Renal cortex interstitium (tissue), 11 donors: ENCODE data around the gene FAT1. TPM values are rescaled to one million over a fixed set of nuclear protein-coding genes. Genes with fewer than 3 reads are reported as not detected.

Experiments
- DNase-seq, 11 donors: peaks; one replicate each; pipeline ENCODE4 v3.0.0-alpha.2; 2013; ENCODE audit warnings: low read depth in 9 of 11, low spot score in 4 of 11; ENCODE audit errors: extremely low read depth in 1 of 11
- polyA plus RNA-seq, 3 donors: library from polyadenylated mRNA; unstranded; fragments of 120-200 nt; gene quantifications; one replicate each; pipeline ENCODE4 v1.2.1, GENCODE V29; 2013; ENCODE audit not compliant: insufficient read length in 3 of 3

FAT1 gene
- polyA plus RNA-seq, 3 donors, result 219 to 279 (median 224) TPM

DNA sequence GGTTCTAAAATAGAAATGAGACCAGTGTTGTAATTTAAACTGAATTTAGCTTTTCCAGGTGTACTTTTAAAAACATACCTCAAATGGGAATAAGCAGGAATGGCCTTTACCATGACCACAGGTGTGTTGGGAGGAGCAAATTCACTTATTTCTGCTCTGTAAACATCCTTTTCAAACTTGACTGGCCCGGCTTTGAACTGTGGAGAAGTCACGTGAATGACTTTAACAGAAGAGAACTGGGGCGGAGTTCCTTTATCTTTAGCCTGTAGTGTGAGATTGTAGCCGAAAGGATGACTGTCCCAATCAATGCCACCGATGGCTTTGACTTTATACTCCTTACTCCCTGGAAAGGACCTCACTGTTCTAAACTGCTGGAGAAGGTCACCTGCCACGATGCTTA is 15.1 kb downstream of the FAT1 start:
- DNase-seq, result no peak

DNA sequence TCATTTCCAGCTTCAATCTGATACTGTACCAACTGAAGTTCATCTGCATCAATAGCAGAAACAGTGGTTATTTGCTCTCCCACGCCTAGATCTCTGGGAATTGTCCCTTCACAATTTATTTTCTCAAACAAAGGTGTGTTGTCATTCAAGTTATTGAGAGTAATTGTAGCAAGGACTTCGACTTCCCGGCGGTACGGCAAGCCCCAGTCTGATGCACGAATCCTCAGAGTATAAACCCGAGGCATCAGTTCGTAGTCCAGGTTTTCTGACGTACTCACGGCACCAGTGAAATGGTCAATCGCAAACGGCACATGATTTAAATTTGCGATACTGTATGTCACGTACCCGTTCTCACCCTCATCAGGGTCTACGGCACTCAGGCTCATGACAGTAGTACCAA is 15.7 kb downstream of the FAT1 start:
- no peak for DNase-seq

DNA sequence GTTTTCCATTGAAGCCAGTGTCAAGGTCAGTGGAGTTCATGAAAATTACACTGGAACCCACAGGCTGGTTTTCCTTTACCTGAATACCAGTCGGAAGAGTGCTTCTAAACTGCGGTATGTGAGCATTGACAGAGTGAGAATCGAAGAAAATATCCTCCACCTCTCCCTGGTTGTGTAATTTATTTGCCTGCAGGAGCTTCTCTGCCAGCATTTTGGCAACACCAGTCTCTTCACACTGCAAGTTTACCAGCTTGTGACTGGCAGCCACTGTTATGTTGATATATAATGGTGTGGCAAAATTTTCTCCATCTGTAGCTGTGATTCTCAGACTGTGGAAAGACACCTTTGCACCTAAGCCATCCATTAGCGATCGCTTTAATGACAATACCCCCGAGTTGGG is 16.1 kb downstream of the FAT1 start:
- no peak for DNase-seq

DNA sequence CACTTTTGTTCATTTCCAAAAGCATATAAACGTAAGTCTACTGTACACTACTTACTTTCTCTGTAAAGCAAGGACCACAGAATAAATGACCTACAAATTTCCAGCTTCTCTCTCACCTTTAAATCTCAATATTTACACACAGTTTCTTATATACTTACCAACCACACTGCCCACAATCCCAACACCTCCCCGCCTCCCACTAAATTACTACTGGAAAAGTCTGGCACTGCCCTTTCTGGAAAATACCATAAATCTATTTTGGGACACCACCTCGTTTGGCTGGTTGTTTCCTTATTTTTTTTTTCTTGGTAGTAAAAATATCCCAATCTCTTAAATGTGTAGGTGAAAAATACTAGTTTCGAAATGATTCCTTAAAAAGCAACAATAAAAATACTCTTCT is 19.6 kb downstream of the FAT1 start:
- no peak for DNase-seq

DNA sequence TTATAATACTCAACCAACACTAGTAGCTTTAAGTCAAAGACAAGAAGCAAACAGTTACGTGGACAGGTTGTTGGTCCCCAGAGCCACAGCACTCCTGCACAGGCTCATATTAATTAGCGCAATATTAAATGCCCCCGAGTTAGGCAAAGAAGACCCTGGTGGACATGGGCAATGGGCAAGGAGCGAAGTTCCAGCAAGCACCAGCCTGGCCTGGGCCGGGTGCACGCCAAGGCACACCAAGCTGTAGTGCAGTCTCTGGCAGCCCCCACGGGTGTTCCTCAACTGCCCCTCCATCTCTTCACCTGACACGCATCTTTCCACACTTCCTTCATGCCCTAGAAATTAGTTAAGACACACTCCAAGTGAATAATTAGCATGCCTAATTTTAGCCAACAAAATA is 20.1 kb downstream of the FAT1 start:
- no peak for DNase-seq

DNA sequence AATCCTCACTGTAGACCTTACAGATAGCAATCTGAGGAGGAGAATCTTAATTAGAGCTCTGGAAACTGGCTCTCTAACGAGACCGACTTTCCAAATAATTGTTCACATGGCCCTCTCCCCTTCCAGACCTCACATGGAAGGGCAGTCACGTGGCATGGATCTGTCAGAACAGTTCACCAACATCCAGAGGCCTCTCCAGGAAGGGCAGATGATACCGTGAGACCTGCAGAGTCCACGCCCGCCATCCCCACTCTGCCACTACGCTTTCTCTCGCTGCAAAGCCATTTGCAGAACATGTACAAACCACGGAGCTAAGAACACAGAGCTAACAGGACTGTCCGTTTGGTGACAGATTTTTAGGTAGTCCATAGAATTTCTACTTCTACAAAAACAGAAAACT is 20.7 kb downstream of the FAT1 start:
- DNase-seq, result no peak

DNA sequence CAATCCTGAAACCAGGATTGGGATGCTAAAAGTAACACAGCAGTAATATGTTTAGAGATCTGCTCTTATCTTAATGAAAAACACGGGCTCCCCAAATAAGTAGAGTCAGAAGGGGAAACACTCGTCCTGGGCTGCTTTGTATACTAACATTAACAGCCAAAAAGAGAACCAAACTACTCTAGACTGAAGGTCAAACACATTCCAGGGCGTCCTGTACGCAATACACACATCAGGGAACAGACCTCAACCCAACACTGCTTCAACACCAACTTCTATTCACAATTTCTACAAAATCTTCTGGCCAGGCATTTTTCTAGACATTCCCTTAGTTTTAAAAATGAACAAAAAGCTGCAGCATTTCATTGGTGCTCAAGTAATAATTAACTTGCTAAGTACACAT is 21.4 kb downstream of the FAT1 start:
- no peak for DNase-seq

DNA sequence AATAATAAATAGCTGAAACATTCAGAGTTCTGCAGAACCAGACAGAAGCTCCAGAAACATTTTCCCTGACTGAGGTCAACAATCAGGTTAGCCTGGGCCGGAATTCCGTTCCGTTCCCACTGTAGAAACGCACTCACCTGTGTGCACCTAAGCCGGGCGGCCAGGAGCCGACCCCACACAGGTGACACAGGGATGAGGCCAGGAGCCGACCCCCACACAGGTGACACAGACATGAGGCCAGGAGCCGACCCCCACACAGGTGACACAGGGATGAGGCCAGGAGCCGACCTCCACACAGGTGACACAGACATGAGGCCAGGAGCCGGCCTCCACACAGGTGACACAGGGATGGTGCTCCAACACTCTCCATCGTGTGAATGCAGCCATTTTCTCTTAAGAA is 21.9 kb downstream of the FAT1 start:
- DNase-seq, result no peak

DNA sequence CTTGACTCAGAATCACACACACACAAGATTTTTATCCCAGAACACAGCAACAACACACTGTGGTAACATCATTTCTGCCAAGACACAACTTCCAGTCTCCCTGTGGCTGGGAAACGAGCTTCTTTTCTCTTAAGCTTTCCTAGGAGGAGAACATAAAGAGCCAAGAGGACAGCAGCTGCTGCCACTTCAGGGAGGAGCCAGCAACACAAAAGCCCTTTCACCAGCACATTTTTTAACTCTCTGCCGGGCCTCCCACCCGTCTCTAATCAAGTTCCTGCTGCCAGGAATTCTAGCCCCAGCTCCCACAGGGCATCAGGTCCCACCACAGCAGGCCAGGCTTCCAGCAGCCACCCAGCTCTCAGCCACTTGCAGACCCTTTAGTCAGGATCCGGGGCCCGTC is 22.4 kb downstream of the FAT1 start:
- DNase-seq, result peak in 6 of 11 donors; percentile 29 to 70 (median 53)

DNA sequence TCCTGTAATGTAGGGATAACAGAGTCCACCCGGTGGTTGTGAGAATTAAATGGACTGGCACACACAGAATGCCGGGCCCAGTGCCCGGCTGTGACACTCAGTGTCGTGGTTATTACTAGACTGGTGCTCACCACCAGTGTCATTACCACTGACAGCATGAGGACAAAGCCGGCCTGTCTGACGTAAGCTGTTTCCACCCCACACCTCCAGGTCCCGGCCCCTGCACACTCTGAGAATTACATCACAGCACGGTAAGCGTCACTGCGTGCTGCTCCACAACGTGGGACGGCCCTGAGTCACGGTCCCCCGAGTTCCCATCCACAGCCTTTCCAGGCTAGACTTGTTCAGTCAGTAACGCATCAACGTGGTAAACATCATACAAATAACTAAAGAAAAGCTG is 22.9 kb downstream of the FAT1 start:
- no peak for DNase-seq

DNA sequence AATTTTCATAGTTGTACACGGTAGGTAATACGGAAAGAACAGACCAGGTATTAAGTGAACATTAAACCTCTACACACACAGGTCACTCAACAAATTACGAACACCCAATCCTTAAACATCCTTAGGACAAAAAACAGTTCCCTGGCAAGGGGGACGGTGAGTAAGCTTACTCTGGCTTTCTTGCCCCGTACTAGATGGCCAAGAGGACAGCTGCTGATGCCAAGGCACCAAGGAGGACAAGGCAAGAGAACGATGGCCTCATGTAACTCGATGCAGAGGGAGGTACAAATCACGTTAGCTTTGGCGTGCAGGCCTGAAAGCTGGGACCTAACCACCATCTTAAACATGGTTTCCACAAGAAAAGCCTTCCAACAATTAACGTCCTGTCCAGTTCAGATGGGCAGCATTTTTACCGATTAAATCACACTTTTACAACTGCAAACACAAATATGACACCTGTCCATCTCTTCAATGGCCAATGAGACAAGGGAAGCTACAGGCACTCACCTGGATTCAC is 23.7 kb downstream of the FAT1 start:
- DNase-seq, result no peak

DNA sequence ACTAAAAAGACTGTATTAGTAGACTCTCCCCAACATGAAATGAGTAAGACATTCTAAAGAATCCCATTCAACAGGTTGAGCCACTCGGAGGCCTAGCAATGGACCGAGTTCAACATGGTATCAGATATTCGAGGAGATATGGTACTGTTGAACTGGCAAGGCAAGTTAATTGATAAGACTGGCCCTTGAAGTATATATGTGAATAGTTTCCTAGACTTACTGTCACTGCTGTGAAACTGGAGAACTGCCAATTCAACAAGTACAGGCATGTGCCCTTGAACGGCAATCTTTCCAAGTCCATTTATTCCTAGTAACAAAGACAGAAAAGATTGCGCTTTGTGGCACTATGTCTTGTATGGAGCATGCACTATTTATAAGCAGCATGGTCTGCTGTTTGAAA is 24.4 kb downstream of the FAT1 start:
- no peak for DNase-seq

DNA sequence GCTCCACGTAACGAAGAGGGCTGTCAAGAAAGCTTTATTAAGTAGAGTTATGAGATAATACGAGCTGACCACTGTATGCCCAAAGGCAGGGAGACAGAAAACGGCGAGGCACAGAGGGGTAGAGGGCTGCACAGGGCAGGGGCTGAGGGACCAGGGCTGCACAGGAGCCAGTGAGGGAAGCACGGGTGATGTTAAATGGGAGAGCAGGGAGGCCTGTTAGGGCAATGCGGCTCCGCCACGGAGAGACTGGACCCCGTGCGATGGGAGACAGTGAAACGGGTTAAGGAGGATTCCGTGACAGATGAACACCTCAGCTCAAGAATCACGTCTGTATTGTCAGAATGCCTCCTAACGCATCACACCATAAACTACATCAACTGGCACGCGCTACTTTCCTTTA is 25.1 kb downstream of the FAT1 start:
- no peak for DNase-seq

DNA sequence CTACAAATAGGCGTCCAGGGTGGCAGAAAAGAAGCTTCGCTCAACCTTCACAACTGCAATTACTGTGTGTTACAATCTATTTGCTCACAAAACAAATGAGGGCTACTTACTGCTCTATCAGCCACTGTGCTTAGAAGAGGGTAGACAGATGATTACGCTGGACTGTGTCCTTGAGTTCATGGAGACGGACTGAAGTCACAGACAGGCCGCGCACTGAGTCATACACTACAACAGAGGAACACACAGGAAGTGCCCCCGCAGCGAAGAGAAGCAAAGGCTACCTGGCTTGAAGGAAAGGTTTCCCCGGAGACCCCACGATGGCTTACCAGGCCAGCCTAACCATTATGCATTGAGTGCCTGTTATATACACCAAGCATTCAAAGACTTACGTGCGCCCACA is 25.6 kb downstream of the FAT1 start:
- no peak for DNase-seq

DNA sequence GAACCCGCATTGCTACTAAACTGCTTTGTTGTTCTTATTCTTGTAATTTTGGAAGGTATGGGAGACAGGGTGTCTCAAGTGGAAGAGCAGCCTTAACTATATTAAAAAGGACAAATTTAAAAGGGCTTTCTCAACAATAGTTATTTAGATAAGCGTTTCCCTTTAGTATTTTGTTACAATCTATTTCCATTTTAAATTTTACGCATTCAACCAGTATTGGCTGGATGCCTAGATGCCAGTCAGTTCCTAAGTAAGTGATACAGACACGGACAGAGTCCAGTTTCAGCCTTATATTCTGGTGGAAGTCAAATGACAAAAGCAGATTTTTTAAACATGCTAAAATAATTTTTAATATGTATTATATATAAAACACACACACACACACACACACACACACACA is 28.3 kb downstream of the FAT1 start:
- no peak for DNase-seq

DNA sequence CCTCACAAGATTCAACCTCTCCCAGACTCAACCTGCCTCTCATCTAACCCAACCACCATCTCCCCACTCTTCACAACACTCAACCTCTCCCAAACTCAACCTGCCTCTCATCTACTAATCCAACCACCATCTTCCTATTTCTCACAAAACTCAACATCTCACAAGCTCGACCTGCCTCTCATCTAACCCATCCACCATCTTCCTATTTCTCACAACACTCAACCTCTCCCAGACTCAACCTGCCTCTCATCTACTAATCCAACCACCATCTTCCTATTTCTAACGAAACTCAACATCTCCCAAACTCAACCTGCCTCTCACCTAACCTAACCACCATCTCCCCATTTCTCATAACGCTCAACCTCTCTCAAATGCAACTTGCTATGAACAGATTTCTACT is 29.8 kb downstream of the FAT1 start:
- no peak for DNase-seq

DNA sequence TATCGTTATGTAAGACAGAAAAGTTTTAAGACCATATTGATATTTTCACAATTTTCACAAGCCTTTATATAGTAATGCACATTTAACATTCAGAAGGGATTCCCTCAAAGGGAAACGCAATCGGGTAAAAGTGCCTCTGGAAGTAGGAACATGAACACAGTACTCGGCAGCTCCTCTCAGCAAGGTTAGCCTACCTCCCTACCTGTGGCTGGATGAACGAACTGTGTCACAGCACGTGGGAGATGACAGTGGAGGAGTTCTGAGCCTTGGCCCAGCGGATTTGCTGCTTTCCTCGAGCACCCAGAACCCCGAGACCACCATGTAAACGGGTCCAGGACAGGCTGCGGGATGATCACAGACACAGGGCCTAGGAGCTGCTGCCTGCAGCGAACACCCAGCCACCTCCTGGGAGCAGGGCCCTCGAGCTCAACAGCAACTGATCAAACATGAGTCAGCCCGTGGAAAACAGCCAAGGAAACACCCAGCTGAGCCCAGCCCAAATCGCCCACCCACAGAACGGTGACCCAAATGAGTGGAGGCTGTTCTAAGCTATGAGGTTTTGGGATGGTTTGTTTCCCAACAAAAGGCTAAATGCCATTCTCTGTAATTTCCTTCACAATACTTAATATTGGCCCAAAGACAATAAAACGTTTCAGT is 30.4 kb downstream of the FAT1 start:
- no peak for DNase-seq

DNA sequence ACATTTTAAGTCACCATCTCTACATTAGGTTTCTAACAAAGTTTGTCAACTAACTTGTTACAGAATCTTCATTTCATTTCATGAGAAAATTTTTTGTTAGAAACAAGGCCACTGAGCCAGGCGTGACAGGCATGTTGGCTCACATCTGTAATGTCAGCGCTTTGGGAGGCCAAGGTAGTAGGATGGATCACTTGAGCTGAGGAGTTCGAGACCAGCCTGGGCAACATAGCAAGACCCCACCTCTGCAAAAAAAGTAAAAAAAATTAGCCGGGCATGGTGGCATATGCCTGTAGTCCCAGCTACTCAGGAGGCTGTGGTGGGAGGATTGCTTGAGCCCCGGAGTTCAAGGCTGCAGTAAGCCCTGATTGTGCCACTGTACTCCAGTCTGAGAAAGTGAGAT is 32.3 kb downstream of the FAT1 start:
- DNase-seq, result no peak

DNA sequence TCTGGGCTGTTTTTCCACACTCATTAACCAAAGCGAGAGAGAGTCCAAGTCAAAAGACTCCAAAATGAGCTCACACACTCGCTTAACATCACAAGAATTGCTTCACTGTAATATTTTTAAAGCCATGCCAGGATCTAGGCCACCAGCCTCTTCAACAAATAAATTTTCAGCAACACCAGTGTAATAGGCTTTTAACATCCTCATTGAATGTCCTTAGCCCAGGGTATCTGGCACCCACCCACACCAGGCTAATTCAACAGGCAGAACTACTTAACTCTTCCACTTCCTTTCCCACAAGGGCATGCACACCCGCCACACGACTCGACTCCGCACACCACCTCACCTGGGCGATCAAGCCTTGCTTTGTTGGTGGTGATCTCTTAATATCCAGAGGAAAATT is 34.2 kb downstream of the FAT1 start:
- no peak for DNase-seq

DNA sequence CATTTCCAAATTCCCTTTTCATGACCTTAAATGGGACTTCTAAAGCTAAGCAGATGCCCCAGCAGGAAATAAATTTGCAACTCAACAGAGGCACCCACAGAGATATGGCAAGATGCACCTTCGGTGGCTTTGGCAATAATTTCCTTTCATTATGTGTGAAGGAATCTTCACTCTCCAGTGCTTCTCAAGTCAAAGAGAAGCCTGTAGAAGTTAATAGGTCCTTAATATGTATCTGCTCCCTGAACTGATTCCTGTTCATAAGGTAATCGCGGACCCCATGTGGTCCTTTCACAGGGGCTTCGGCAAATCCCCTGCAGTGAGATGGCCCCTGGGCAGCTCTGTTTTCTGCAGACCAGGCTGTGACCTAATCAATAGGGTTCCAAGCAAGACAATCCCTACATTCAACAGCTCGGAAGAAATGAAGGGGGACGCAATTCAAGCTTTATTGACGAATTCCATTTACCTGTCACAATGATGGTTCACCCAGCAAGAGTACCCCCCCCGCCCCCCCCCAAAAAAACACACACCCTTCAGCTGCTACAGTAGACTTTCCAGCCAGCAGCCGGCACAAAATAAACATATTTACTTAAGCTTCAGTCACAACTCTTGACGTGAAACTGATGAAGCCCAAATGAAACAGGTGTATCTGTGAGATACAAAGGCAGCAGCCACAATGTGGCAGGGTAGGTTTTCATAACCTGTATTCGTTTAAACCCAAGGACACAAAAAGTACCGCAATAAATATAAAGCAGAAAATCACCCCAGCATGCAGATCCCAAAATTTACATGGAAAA is 35.3 kb downstream of the FAT1 start:
- DNase-seq, result no peak

DNA sequence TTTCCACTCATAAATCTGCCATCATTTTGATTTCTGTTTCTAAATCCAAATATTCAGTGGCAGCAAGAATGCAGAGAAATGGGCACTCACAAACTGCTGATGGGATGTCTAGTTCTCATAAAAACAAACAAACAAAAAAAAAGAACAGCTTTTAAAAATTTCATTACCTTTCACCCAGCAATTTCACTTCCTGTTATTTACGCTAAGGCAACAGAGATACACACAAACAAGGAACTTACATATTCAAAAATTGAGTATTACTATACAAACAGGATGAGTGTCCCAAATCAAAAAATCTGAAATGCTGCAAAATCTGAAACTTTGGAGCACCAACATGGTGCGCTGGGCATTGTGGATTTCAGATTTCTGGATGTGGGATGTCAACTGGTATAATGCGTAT is 36.4 kb downstream of the FAT1 start:
- DNase-seq, result no peak
